Kidney epithelial cell (primary cell): Measurements from ENCODE around the gene DIP2C. TPM values are rescaled to one million over a fixed set of nuclear protein-coding genes. Genes with fewer than 3 reads are reported as not detected.

ENCODE experiments used
- DNase-seq: peaks from one replicate; pipeline ENCODE4 v3.0.0-alpha.2; 2010; ENCODE audit warnings: low read depth
- H3K27me3 ChIP-seq: 2 replicates; pipeline ENCODE4 v1.6.0; 2011; ENCODE audit warnings: low read length; ENCODE audit not compliant: control insufficient read depth, insufficient read depth
- H3K36me3 ChIP-seq: 2 replicates; pipeline ENCODE4 v1.5.1; 2011; ENCODE audit warnings: low read length; ENCODE audit not compliant: control insufficient read depth, insufficient read depth
- H3K4me3 ChIP-seq: 2 replicates; pipeline ENCODE4 v1.5.1; 2011; ENCODE audit warnings: low read depth, mild to moderate bottlenecking, control low read depth, low read length
- CTCF ChIP-seq: IDR thresholded peaks from 2 replicates; pipeline ENCODE4 v1.5.1; 2011; ENCODE audit warnings: mild to moderate bottlenecking, moderate library complexity, low read length, control low read depth, inconsistent platforms; ENCODE audit not compliant: insufficient read depth, poor library complexity, severe bottlenecking
- total RNA-seq: library from RNA; depleted of rRNA; stranded (reverse); fragments of >200 nt; gene quantifications from 2 replicates; pipeline ENCODE4 v1.2.3, GENCODE V29; 2015

Gene DIP2C
- total RNA-seq, 1 donor from 2014 or later, result 19.2 TPM

DNA sequence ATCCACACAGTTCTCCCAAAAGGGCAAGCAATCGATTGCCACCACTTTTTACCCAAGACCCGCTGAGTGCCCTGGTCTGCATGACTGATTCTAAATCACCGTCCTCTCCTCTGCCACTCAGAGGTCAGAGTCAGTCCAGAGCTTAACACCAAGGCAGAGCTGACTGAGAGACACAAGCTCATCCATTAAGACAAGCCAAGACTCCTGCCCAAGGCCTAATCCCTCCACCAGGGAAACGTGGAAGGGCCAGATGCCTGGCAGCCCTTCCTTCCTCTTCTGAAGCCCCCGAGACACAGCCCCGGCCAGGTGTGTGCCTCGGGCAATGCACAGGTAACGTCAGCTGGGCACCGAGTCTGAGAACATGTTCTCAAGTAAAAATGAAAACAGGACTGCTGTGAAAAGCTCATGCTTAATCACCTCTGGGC lies 51.7 kb downstream of the DIP2C start:
- no peaks in the 10 kb centered on the region for H3K36me3 ChIP-seq
- H3K27me3 ChIP-seq, result no peaks in the 10 kb centered on the region
- no peak for DNase-seq
- no peak overlapping the region for H3K4me3 ChIP-seq
- no peak for TF ChIP-seq CTCF

GRCh38 chr10:637221-637620 lies 52.2 kb downstream of the DIP2C start:
- Histone ChIP-seq H3K4me3 (no peak overlapping the region), H3K27me3 (no peaks in the 10 kb centered on the region), H3K36me3 (no peaks in the 10 kb centered on the region)
- TF ChIP-seq CTCF, result no peak
- DNase-seq, result no peak

GRCh38 chr10:636769-637168 lies 52.7 kb downstream of the DIP2C start:
- no peak for TF ChIP-seq CTCF
- H3K27me3 ChIP-seq, result no peaks in the 10 kb centered on the region
- H3K36me3 ChIP-seq, result no peaks in the 10 kb centered on the region
- no peak overlapping the region for H3K4me3 ChIP-seq
- no peak for DNase-seq

DNA sequence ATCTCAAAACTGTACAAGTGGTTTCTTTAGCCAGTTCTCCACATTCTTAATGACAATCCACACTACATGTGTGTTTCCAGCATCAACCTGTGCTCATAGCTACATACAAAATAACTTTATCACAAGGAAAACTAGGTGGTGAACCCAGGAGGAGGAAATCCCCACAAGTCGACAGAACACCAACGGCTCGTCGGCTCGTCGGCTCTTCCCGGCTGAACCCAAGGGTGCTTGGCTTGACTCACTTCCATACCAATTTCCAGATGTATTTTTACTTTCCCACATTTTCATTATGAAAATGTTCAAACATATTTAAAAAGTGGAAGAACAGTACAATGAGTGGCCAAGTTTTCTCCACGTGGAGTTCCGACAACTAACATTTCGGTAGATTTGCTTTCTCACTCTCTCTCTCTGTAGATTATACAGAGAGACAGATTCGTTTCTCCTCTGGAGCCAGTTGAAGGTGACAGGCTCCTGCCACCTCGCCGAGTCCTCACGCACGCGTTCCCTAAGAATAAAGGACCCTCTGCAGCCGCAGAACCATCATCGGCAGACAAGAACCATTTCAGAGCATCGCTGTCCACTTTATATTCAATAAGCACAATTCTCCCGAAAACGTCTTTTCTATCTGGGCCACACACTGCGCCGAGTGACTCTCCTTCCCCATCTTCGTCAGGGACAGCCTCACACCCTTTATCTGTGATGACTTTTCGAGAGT lies 53.3 kb downstream of the DIP2C start:
- no peak for TF ChIP-seq CTCF
- H3K4me3 ChIP-seq, result no peak overlapping the region
- H3K27me3 ChIP-seq, result no peaks in the 10 kb centered on the region
- no peak for DNase-seq
- H3K36me3 ChIP-seq, result no peaks in the 10 kb centered on the region

GRCh38 chr10:635088-635861 lies 54.2 kb downstream of the DIP2C start:
- DNase-seq, result no peak
- Histone ChIP-seq H3K36me3 (no peaks in the 10 kb centered on the region), H3K27me3 (no peaks in the 10 kb centered on the region), H3K4me3 (no peak overlapping the region)
- no peak for TF ChIP-seq CTCF
